GM12865 (cell line): ENCODE measurements around the gene SLC9A9.
A peak's percentile ranks its signal among the peaks of the same experiment; 100 is the strongest.

Experiments used
- DNase-seq: peaks from one replicate; pipeline ENCODE4 v3.0.0; 2010; ENCODE audit warnings: low read depth
- H3K4me3 ChIP-seq: 2 replicates; pipeline ENCODE4 v1.5.1; 2011; ENCODE audit warnings: mild to moderate bottlenecking, low read depth, low read length, control low read depth
- TF ChIP-seq, protein P1 (sequence below): IDR thresholded peaks from 2 replicates; pipeline ENCODE4 v1.5.1; 2011; ENCODE audit warnings: low read length, control low read depth, low read depth, inconsistent platforms; ENCODE audit not compliant: insufficient read depth; ENCODE audit errors: missing control alignments

The SLC9A9 gene

DNA sequence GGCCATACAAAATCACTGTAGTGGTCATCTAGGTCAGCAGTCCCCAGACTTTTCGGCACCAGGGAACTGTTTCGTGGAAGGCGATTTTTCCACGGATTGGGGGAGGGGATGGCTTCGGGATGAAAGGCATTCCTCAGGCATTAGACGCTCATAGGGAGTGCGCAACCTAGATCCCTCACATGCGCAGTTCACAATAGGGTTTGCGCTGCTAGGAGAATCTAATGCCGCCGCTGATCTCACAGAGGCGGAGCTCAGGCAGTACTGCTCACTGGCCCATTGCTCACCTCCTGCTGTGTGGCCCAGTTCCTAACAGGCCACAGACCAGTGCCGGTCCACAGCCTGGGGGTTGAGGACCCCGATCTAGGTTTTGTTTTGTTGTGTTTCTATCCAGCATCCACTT lies 200.1 kb downstream of the SLC9A9 start:
- H3K4me3 ChIP-seq, result no peak overlapping the region
- TF ChIP-seq, protein P1, sequence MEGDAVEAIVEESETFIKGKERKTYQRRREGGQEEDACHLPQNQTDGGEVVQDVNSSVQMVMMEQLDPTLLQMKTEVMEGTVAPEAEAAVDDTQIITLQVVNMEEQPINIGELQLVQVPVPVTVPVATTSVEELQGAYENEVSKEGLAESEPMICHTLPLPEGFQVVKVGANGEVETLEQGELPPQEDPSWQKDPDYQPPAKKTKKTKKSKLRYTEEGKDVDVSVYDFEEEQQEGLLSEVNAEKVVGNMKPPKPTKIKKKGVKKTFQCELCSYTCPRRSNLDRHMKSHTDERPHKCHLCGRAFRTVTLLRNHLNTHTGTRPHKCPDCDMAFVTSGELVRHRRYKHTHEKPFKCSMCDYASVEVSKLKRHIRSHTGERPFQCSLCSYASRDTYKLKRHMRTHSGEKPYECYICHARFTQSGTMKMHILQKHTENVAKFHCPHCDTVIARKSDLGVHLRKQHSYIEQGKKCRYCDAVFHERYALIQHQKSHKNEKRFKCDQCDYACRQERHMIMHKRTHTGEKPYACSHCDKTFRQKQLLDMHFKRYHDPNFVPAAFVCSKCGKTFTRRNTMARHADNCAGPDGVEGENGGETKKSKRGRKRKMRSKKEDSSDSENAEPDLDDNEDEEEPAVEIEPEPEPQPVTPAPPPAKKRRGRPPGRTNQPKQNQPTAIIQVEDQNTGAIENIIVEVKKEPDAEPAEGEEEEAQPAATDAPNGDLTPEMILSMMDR, result no peak
- no peak for DNase-seq

DNA sequence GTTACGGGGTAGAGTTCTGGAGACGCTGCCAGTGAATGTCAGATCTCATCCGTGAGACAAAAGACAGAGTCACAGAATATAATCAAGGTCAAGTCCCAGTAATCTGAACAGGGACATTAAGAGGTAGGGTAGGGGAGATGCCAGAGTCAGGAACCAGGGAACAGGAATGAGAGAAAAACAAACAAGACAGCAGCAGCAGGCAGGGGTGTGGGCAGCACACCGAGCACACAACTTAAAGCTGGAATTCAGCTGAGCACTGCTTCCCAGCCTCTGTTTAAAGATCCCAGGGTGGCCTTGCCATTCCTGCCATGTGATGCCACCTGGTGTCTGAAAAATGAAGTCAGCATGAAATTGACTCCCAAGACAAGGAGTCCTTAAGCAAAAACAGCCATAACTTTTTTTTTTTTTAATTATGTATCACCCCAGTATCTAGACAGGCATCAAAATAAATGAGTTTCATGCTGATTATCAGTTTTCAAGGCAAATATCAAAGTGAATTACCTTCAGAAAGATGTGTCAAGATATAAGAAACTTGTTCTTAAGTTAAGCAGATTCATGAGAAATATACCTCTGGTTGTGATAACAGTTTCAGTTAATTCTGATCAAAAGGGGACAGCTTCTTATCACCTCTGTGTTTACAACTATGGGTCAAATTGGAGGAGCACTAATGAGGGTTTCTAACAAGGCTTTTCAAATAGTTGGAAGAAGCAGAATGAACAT lies 203.7 kb downstream of the SLC9A9 start:
- no peak overlapping the region for H3K4me3 ChIP-seq
- TF ChIP-seq, protein P1, result peak; percentile 48
- peak; percentile 77 for DNase-seq

DNA sequence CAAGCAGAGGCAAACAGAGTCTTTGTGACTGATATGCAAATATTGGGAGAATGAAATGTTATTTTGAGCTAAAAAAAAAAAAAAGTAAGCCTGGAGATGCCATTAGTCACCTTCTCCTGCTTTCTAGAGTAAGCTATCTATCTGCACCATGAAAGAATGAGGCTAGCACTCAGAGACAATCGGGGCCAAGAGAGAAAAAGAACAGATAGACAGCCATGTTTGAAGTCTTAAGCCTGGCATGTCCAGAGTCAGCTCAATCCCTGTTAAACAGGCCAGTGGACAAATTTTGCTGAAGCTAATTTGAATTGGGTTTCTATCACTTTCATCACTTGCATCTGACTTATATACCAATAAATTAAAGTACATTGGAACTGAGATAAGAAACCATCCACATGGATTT lies 204.4 kb downstream of the SLC9A9 start:
- TF ChIP-seq, protein P1, result no peak
- no peak for DNase-seq
- H3K4me3 ChIP-seq, result no peak overlapping the region

DNA sequence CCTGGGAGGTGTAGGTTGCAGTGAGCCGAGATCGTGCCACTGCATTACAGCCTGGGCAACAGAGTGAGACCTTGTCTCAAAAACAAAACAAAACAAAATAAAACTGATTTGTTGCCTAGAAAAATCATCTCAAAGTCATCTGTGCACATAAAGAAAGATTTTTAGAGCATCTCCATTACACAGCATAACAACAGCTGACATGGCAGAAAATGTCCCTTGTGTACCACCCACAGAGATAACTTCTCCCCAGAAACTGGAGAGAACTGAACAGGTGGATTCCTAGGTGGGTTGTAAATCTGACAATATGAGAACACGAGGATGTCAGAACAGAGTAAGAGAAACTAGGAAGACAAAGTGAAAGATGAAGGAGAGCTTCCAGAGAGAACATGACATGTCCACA lies 207.5 kb downstream of the SLC9A9 start:
- no peak overlapping the region for H3K4me3 ChIP-seq
- no peak for DNase-seq
- TF ChIP-seq, protein P1, result no peak

DNA sequence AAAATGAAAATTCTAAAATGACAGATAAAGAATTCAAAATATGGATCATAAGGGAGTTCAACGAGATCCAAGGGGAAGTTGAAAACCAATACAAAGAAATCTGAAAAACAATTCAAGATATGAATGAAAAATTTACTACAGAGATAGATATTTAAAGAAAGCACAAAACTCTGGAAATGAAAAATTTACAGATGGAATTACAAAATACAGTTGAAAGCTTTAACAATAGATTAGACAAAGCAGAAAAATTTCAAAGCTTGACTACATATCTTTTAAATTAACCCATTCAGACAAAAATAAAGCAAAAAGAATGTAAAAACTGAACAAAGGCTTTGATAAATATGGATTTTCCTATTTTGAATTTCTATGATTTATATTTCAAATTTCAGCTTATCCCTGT lies 211.1 kb downstream of the SLC9A9 start:
- DNase-seq, result no peak
- H3K4me3 ChIP-seq, result no peak overlapping the region
- TF ChIP-seq, protein P1, result no peak

DNA sequence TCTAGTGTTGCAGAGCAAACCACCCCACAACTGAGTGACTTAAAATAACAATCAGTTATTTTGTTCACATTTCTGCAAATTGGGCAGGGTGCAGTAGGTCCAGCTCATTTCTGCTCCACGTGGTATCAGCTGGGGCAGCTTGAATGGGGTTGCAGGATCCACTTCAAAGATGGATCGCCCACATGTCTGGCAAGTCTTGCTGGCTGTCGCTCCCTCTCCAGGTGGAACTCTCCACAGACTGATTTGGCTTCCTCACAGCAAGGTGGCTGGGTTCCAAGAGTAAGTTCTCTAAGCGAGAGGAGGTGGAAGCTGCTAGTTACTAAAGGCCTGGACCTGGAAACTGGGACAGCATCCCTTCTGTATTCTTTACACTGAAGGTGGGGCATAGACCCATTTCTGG lies 213.3 kb downstream of the SLC9A9 start:
- no peak for DNase-seq
- TF ChIP-seq, protein P1, result no peak
- no peak overlapping the region for H3K4me3 ChIP-seq

DNA sequence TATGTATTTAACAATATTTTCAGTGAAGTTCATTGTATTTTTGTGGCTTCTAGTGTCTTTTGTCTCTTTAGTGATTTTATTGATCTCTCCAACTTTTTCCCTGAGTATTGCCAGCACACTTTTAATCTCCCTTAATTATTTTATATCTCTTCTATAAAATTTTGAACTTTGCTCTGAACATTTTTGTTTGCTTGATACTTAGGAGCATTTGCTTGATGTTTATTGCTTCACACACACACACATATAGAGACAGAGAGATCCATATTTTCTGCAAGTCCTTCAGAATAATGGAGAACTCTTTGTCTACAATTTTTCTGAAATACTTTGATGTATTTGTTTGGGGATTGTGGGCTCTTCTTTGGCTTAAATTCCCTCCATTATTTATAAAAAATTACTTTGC lies 213.8 kb downstream of the SLC9A9 start:
- no peak overlapping the region for H3K4me3 ChIP-seq
- no peak for DNase-seq
- TF ChIP-seq, protein P1, result no peak
